Aorta (tissue), 5 donors: ENCODE data around the gene MVK. TPM values are rescaled to one million over a fixed set of nuclear protein-coding genes. Genes with fewer than 3 reads are reported as not detected.

Experiments
- ATAC-seq: fragments of 200-7000 bp; cut with Tn5 transposase; one replicate; pipeline ENCODE4 v1.9.1; 2022; ENCODE audit warnings: moderate library complexity; ENCODE audit not compliant: low FRiP score
- DNase-seq, 2 donors: peaks; one replicate each; pipeline ENCODE4 v3.0.0-alpha.2; 2020
- H3K27ac ChIP-seq, 2 donors: one replicate each; pipeline ENCODE4 v1.5.1; 2013; ENCODE audit warnings: low read length in 2 of 2, mild to moderate bottlenecking in 2 of 2, moderate library complexity in 2 of 2, control low read depth in 1 of 2, inconsistent platforms in 1 of 2, low read depth in 1 of 2
- H3K27me3 ChIP-seq, 2 donors: one replicate each; pipeline ENCODE4 v1.6.1; 2013; ENCODE audit warnings: control low read depth in 1 of 2, low read length in 1 of 2, mild to moderate bottlenecking in 1 of 2, moderate library complexity in 1 of 2; ENCODE audit not compliant: insufficient read depth in 2 of 2, control insufficient read depth in 1 of 2
- H3K36me3 ChIP-seq, 2 donors: one replicate each; pipeline ENCODE4 v1.6.1; 2013; ENCODE audit warnings: control low read depth in 1 of 2, low read length in 1 of 2, mild to moderate bottlenecking in 1 of 2; ENCODE audit not compliant: insufficient read depth in 2 of 2, control insufficient read depth in 1 of 2
- H3K4me1 ChIP-seq, 2 donors: one replicate each; pipeline ENCODE4 v1.6.1; 2013; ENCODE audit warnings: low read length in 2 of 2, control low read depth in 1 of 2, mild to moderate bottlenecking in 1 of 2, moderate library complexity in 1 of 2; ENCODE audit not compliant: insufficient read depth in 2 of 2, control insufficient read depth in 1 of 2
- H3K4me3 ChIP-seq, 2 donors: one replicate each; pipeline ENCODE4 v1.5.1; 2013; ENCODE audit warnings: low read length in 2 of 2, control low read depth in 1 of 2, mild to moderate bottlenecking in 1 of 2
- H3K9me3 ChIP-seq: one replicate; pipeline ENCODE4 v1.6.1; 2013; ENCODE audit warnings: mild to moderate bottlenecking, low read length; ENCODE audit not compliant: control insufficient read depth
- WGBS, 2 donors: extraction: QIAGEN DNeasy Blood & Tissue Kit; methylation state at CpG; one replicate each; pipeline ENCODE4 v1.1.7; 2013; 5-methylcytosine and 5-hydroxymethylcytosine counted together
- intact Hi-C, 2 donors: fragments of 100-400 bp; cut with DNase I; formaldehyde crosslinking; loops; one replicate each; pipeline versions ENCODE4 v1.14.2 to v1.15.0; 2022
- polyA plus RNA-seq, 2 donors: library from polyadenylated mRNA; stranded (reverse); fragments of 200-250 nt; gene quantifications; one replicate each; pipeline ENCODE4 v1.2.3, GENCODE V29; 2013
- total RNA-seq, 2 donors: library from RNA; stranded (reverse); fragmentation: NEBNext Ultra II Directional; extraction: Animal tissue kit (Norgen Biotek cat#: 25700); gene quantifications; one replicate each; pipeline ENCODE4 v1.2.1, GENCODE V29; 2021
- donor health status: healthy with polysubstance abuse.
- donor health status: Bipolar disorder and iron deficiency.
- donor health status: DM: no; HTN: no; CAD: no.
- donor health status: DM: no; HTN: no; CAD: no.
- donor health status: DM: yes; HTN: yes; CAD: no.

The MVK gene
- total and polyA plus RNA-seq, 4 donors = 8.5 to 14.3 (median 12.5) TPM

DNA sequence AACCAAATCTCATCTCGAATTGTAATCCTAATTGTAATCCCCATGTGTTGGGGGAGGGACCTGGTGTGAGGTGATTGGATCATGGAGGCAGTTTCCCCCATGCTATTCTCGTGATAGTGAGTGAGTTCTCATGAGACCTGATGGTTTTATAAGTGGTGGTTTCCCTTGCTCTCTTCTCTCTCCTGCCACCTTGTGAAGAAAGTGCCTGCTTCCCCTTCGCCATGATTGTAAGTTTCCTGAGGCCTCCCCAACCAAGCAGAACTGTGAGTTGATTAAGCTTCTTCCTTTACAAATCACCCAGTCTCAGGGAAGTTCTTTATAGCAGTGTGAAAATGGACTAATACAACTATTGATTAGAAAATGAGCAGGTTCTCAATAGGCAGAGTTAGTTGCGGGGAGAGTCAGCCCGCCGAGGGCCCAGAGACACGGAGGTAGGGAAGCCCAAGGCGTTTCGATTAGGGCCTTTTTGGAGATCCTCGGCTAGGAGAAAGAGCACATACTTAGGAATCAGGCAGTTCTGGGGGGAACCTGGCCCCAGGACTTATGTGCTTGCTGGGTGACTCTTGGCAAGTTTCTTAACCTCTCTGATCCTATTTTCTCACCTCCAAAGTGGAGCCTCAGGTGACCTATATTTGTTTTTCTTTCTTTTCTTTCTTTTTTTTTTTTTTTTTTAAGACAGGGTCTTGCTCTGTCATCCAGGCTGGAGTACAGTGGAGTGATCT is 65.7 kb downstream of the MVK start:
- WGBS, 2 donors = 80 to 83% methylated on average over 10 of the region's 10 CpGs
- ATAC-seq = no peak
- intact Hi-C loops = no loop called here

DNA sequence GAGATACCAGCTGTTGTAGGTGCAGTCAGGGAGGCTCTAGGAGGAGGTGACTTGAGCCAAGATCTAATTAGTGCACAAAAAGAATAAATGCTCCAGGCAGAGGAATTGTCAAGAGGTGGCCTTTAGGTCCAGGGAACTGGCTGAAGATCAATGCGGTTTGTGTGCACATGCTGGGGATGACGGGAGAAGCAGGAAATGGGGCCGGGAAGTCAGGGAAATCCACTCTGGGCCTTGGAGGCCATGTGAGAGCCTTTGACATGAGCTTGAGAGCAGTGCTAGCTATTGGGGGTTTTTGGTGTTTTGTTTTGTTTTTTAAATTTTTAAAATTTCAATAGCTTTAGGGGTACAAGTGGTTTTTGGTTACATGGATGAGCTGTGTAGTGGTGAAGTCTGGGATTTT is 67.4 kb downstream of the MVK start:
- no peak overlapping the region for H3K27ac ChIP-seq
- H3K4me3 ChIP-seq = no peak overlapping the region
- WGBS, 2 donors = 55 to 56% methylated on average over 3 of the region's 3 CpGs
- no peaks in the 10 kb centered on the region for H3K4me1 ChIP-seq
- no peaks in the 10 kb centered on the region for H3K36me3 ChIP-seq
- ATAC-seq (no peak), DNase-seq (no peak)
- intact Hi-C loops = no loop called here
- no peaks in the 10 kb centered on the region for H3K9me3 ChIP-seq
- no peaks in the 10 kb centered on the region for H3K27me3 ChIP-seq

More for the DNA sequence above, 65.7 kb downstream of the MVK start:
- Histone ChIP-seq H3K4me3 (no peak overlapping the region), H3K4me1 (no peaks in the 10 kb centered on the region), H3K9me3 (no peaks in the 10 kb centered on the region), H3K36me3 (no peaks in the 10 kb centered on the region), H3K27me3 (no peaks in the 10 kb centered on the region), H3K27ac (no peak overlapping the region)
- DNase-seq = no peak

DNA sequence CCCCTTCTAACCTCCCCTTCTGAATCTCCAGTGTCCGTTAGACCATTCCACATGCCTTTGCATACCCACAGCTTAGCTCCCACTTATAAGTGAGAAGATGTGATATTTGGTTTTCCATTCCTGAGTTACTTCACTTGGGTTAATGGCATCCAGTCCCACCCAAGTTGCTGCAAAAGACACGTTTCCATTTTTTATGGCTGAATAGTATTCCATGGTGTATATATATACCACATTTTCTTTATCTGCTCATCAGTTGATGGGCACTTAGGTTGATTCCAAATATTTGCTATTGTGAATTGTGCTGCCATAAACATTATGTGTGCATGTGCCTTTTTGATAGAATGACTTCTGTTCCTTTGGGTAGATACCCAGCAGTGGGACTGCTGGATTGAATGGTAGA is 67.8 kb downstream of the MVK start:
- intact Hi-C loops = no loop called here
- ATAC-seq = no peak
- Histone ChIP-seq H3K27me3 (no peaks in the 10 kb centered on the region), H3K4me1 (no peaks in the 10 kb centered on the region), H3K9me3 (no peaks in the 10 kb centered on the region), H3K27ac (no peak overlapping the region), H3K4me3 (no peak overlapping the region), H3K36me3 (no peaks in the 10 kb centered on the region)
- no peak for DNase-seq
- WGBS, 2 donors = 79 to 86% methylated on average over 2 of the region's 2 CpGs

DNA sequence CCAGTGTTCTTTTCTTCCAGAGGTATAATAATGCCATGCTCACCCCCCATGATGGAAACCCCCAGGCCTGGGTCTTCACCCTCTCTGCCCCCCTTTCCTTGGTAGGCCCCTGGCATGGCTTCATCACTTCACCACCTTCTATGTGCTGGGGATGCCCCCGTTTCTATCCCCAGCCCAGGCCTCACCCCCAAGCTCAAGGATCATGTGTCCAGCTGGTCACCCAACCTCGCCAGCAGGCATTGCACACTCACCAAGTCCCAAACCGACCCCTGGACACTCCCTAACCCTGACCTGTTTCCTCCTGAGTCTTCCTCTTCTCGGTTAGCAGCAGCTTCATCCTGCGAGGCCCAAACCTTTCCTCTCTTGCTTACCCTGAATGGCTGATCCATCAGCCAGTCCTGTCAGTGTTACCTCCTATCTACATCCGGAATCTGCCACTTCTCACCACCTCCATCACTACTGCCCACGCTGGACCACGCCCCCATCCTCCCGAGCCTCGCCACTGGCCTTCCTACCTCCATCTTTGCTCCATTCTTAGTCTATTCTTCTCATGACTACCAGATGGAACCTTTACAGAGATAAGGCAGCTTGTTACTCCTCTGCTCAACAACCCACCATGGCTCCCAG is 69.0 kb downstream of the MVK start:
- H3K27ac ChIP-seq = no peak overlapping the region
- no peak overlapping the region for H3K4me3 ChIP-seq
- H3K27me3 ChIP-seq = no peaks in the 10 kb centered on the region
- 70 to 75% methylated on average over 10 of the region's 10 CpGs for WGBS, 2 donors
- ATAC-seq = no peak
- intact Hi-C loops = no loop called here
- no peaks in the 10 kb centered on the region for H3K9me3 ChIP-seq
- DNase-seq = no peak
- no peaks in the 10 kb centered on the region for H3K36me3 ChIP-seq
- no peaks in the 10 kb centered on the region for H3K4me1 ChIP-seq

DNA sequence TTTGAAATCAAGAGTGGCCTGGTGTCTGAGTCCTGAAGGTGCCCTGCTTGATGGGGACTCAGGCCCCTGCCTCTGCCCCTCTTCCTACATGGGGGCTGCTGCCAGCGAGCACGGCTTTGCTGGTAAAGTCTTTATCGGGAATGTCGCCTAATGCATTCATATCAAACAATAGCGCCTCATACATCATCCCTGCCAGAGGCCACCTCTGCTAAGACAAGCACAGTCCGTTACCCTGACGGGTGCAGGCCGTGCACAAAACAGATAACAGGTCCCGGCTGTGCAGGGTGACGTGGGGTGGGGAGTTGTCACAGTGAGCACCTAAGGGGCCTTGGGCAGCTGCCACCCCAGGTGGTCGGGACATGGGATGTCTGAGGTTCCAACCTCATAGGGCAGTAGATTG is 71.6 kb downstream of the MVK start:
- 28 to 34% methylated on average over 11 of the region's 11 CpGs for WGBS, 2 donors
- H3K4me1 ChIP-seq = no peaks in the 10 kb centered on the region
- intact Hi-C loops = no loop called here
- no peaks in the 10 kb centered on the region for H3K36me3 ChIP-seq
- H3K9me3 ChIP-seq = no peaks in the 10 kb centered on the region
- ATAC-seq = no peak
- H3K4me3 ChIP-seq = no peak overlapping the region
- no peaks in the 10 kb centered on the region for H3K27me3 ChIP-seq
- no peak overlapping the region for H3K27ac ChIP-seq
- DNase-seq = peak in 1 of 2 donors; percentile 27

DNA sequence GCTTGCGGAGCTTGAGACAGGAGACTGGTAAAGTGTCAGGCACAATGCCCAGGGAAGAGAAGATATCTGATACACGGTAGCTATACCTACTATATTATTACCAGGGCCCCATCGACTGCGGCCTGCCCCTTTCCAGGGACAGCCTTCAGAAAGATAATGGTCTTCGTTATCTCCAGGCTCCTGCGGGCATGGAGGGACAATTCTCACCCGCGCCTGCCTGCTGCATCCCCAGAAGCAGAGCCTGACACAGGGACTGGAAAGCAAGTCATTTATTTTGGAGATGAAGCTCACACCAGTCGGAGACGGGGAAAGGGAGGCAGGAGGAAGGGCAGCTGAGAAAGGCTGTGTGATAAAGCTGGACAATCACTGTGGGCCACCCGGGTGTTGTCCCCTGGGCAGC is 72.1 kb downstream of the MVK start:
- WGBS, 2 donors = 70 to 72% methylated on average over 11 of the region's 11 CpGs
- Histone ChIP-seq H3K27ac (no peak overlapping the region), H3K36me3 (no peaks in the 10 kb centered on the region), H3K9me3 (no peaks in the 10 kb centered on the region), H3K27me3 (no peaks in the 10 kb centered on the region), H3K4me1 (no peaks in the 10 kb centered on the region), H3K4me3 (no peak overlapping the region)
- ATAC-seq (no peak), DNase-seq (no peak)
- intact Hi-C loops = no loop called here

Other genes starting within 250 kb of the MVK start
- not detected for gene MYO1H, start 225.9 kb upstream of the MVK start, total RNA-seq
- gene MYO1H, start 225.9 kb upstream of the MVK start, polyA plus RNA-seq = not detected
- gene KCTD10, start 96.5 kb upstream of the MVK start, total RNA-seq = 100 to 1,000 TPM; 157 to 199 TPM
- 100 to 1,000 TPM in 1 of 2 donors, 10 to 100 TPM in 1; 79.7 to 172 TPM for gene KCTD10, start 96.5 kb upstream of the MVK start, polyA plus RNA-seq
- gene UBE3B, start 96.2 kb upstream of the MVK start, total RNA-seq = 10 to 100 TPM; 36.2 to 40.2 TPM
- 10 to 100 TPM; 12.9 to 15.8 TPM for gene UBE3B, start 96.2 kb upstream of the MVK start, polyA plus RNA-seq
- gene MMAB, start 290 bp upstream of the MVK start, total RNA-seq = 10 to 100 TPM; 17.8 to 26.4 TPM
- gene MMAB, start 290 bp upstream of the MVK start, polyA plus RNA-seq = 10 to 100 TPM; 30.9 to 32.8 TPM
- under 1 TPM; 0.48 to 0.52 TPM for gene FAM222A, start 140.0 kb downstream of the MVK start, total RNA-seq
- under 1 TPM; 0.25 to 0.28 TPM for gene FAM222A, start 140.0 kb downstream of the MVK start, polyA plus RNA-seq